GM19455 (cell line): ENCODE results near the gene TMEM117.
A peak's percentile ranks its signal among the peaks of the same experiment; 100 is the strongest.

Source experiments
- ATAC-seq: cut with Tn5 transposase; IDR thresholded peaks from one replicate; pipeline ENCODE4 v1.9.1; 2021; ENCODE audit not compliant: unreplicated experiment

The TMEM117 gene

GRCh38 chr12:44077294-44077693 is 241.4 kb downstream of the TMEM117 start:
- ATAC-seq: no peak

- no peak for ATAC-seq
These were observed 242.4 kb downstream of the TMEM117 start for GRCh38 chr12:44078273-44078672.

- ATAC-seq: no peak
These were observed 252.8 kb downstream of the TMEM117 start for GRCh38 chr12:44088647-44089046.

GRCh38 chr12:44091948-44092606 is 256.2 kb downstream of the TMEM117 start:
- ATAC-seq: no peak

GRCh38 chr12:44098786-44099185 is 262.9 kb downstream of the TMEM117 start:
- ATAC-seq: no peak

- ATAC-seq: no peak
These were observed 263.6 kb downstream of the TMEM117 start for GRCh38 chr12:44099486-44099885.

- no peak for ATAC-seq
These were observed 264.4 kb downstream of the TMEM117 start for GRCh38 chr12:44100264-44100663.

- ATAC-seq: no peak
These were observed 265.6 kb downstream of the TMEM117 start for GRCh38 chr12:44101475-44101874.

- no peak for ATAC-seq
These were observed 279.0 kb downstream of the TMEM117 start for GRCh38 chr12:44114906-44115305.

- no peak for ATAC-seq
These were observed 281.5 kb downstream of the TMEM117 start for GRCh38 chr12:44117337-44117736.

GRCh38 chr12:44118946-44119345 is 283.1 kb downstream of the TMEM117 start:
- no peak for ATAC-seq

GRCh38 chr12:44126806-44127205 is 290.9 kb downstream of the TMEM117 start:
- no peak for ATAC-seq

- ATAC-seq: no peak
These were observed 292.3 kb downstream of the TMEM117 start for GRCh38 chr12:44127966-44128710.

- ATAC-seq: no peak
These were observed 307.3 kb downstream of the TMEM117 start for GRCh38 chr12:44143175-44143574.

- ATAC-seq: no peak
These were observed 313.1 kb downstream of the TMEM117 start for GRCh38 chr12:44148936-44149335.

- no peak for ATAC-seq
These were observed 318.2 kb downstream of the TMEM117 start for GRCh38 chr12:44154128-44154527.

GRCh38 chr12:44155358-44155757 is 319.5 kb downstream of the TMEM117 start:
- ATAC-seq: no peak

- peak; percentile 85 for ATAC-seq
These were observed 321.5 kb downstream of the TMEM117 start for GRCh38 chr12:44157359-44157758.

- ATAC-seq: no peak
These were observed 322.9 kb downstream of the TMEM117 start for GRCh38 chr12:44158746-44159145.

- no peak for ATAC-seq
These were observed 323.3 kb downstream of the TMEM117 start for GRCh38 chr12:44159216-44159615.

- no peak for ATAC-seq
These were observed 324.0 kb downstream of the TMEM117 start for GRCh38 chr12:44159862-44160261.

- ATAC-seq: no peak
These were observed 327.1 kb downstream of the TMEM117 start for GRCh38 chr12:44162961-44163360.

GRCh38 chr12:44174053-44174452 is 338.2 kb downstream of the TMEM117 start:
- no peak for ATAC-seq
